HEK293 (cell line): ENCODE measurements around the gene SNTG2.

Experiments used
- CTCF ChIA-PET: fragments of 350-600 bp; formaldehyde crosslinking; extraction: SDS; loops from one replicate; lab custom pipeline; 2021; ENCODE audit warnings: antibody characterized with exemption; lab: Yijun Ruan, JAX
- POLR2A ChIA-PET: fragments of 300-600 bp; formaldehyde crosslinking; extraction: SDS; loops from one replicate; lab custom pipeline; 2020; ENCODE audit warnings: antibody characterized with exemption, inconsistent platforms; lab: Yijun Ruan, JAX
- H3K27ac ChIP-seq: fragments of 200-500 bp; sonication (Bioruptor generic); 2 replicates; pipeline ENCODE4 v1.5.1; 2014; ENCODE audit warnings: low read depth, low read length, control low read depth, inconsistent platforms; ENCODE audit errors: extremely low read depth
- H3K36me3 ChIP-seq, 2 experiments: fragments of 200-500 bp in 1 of 2; sonication (Bioruptor generic) in 1 of 2; 1 replicate in 1 of 2; 2 replicates in 1 of 2; pipeline ENCODE4 v1.5.1; 2014 to 2017; ENCODE audit warnings: inconsistent platforms in 2 of 2, low read length in 2 of 2; ENCODE audit not compliant: control insufficient read depth in 2 of 2, insufficient read depth in 1 of 2
- H3K4me1 ChIP-seq: fragments of 200-500 bp; sonication (Bioruptor generic); 2 replicates; pipeline ENCODE4 v1.5.1; 2014; ENCODE audit warnings: mild to moderate bottlenecking, low read length, inconsistent platforms; ENCODE audit not compliant: control insufficient read depth, insufficient read depth
- H3K4me3 ChIP-seq: 2 replicates; pipeline ENCODE4 v1.5.1; 2011; ENCODE audit warnings: low read depth, mild to moderate bottlenecking, control low read depth, low read length, moderate library complexity
- H3K9me3 ChIP-seq: fragments of 200-500 bp; sonication (Bioruptor generic); 2 replicates; pipeline ENCODE4 v1.5.1; 2014; ENCODE audit warnings: low read depth, low read length, inconsistent platforms; ENCODE audit not compliant: control insufficient read depth, insufficient read depth
- GLIS1 ChIP-seq: fragments of 450-650 bp; formaldehyde crosslinking; IDR thresholded peaks from 2 replicates; pipeline ENCODE4 v1.5.1; 2016; ENCODE audit warnings: missing biosample characterization, missing genetic modification characterization
- MZF1 ChIP-seq: fragments of 450-650 bp; formaldehyde crosslinking; IDR thresholded peaks from 2 replicates; pipeline ENCODE4 v1.5.1; 2017; ENCODE audit warnings: missing biosample characterization, missing genetic modification characterization, borderline replicate concordance
- YY2 ChIP-seq: fragments of 450-650 bp; formaldehyde crosslinking; IDR thresholded peaks from 2 replicates; pipeline ENCODE4 v1.5.1; 2016; ENCODE audit warnings: missing biosample characterization, missing genetic modification characterization
- ZBTB8A ChIP-seq: fragments of 450-650 bp; formaldehyde crosslinking; IDR thresholded peaks from 2 replicates; pipeline ENCODE4 v1.5.1; 2016; ENCODE audit warnings: missing biosample characterization, missing genetic modification characterization
- ZFP69B ChIP-seq: fragments of 450-650 bp; formaldehyde crosslinking; IDR thresholded peaks from 2 replicates; pipeline ENCODE4 v1.5.1; 2016; ENCODE audit warnings: missing biosample characterization, missing genetic modification characterization
- ZNF10 ChIP-seq: fragments of 450-650 bp; formaldehyde crosslinking; IDR thresholded peaks from 2 replicates; pipeline ENCODE4 v1.5.1; 2017; ENCODE audit warnings: missing biosample characterization, missing genetic modification characterization
- ZNF112 ChIP-seq: fragments of 450-650 bp; formaldehyde crosslinking; IDR thresholded peaks from 2 replicates; pipeline ENCODE4 v1.5.0; 2017; ENCODE audit warnings: missing biosample characterization, missing genetic modification characterization
- ZNF121 ChIP-seq: fragments of 450-650 bp; formaldehyde crosslinking; IDR thresholded peaks from 2 replicates; pipeline ENCODE4 v1.5.1; 2016; ENCODE audit warnings: missing biosample characterization, missing genetic modification characterization
- ZNF132 ChIP-seq: fragments of 450-650 bp; formaldehyde crosslinking; IDR thresholded peaks from 2 replicates; pipeline ENCODE4 v1.5.1; 2017; ENCODE audit warnings: missing biosample characterization, missing genetic modification characterization, borderline replicate concordance
- ZNF169 ChIP-seq: fragments of 450-650 bp; formaldehyde crosslinking; IDR thresholded peaks from 2 replicates; pipeline ENCODE4 v1.5.1; 2016; ENCODE audit warnings: missing biosample characterization, missing genetic modification characterization
- ZNF18 ChIP-seq: fragments of 450-650 bp; formaldehyde crosslinking; IDR thresholded peaks from 2 replicates; pipeline ENCODE4 v1.5.1; 2016; ENCODE audit warnings: missing biosample characterization, missing genetic modification characterization
- ZNF23 ChIP-seq: fragments of 450-650 bp; formaldehyde crosslinking; IDR thresholded peaks from 2 replicates; pipeline ENCODE4 v1.5.1; 2016; ENCODE audit warnings: missing biosample characterization, missing genetic modification characterization, borderline replicate concordance
- ZNF239 ChIP-seq: fragments of 450-650 bp; formaldehyde crosslinking; IDR thresholded peaks from 2 replicates; pipeline ENCODE4 v1.5.1; 2016; ENCODE audit warnings: missing biosample characterization, missing genetic modification characterization
- ZNF292 ChIP-seq: fragments of 450-650 bp; formaldehyde crosslinking; IDR thresholded peaks from 2 replicates; pipeline ENCODE4 v1.5.1; 2016; ENCODE audit warnings: low read depth, missing biosample characterization, missing genetic modification characterization, borderline replicate concordance
- ZNF423 ChIP-seq: fragments of 450-650 bp; formaldehyde crosslinking; IDR thresholded peaks from 2 replicates; pipeline ENCODE4 v1.5.1; 2016; ENCODE audit warnings: missing biosample characterization, missing genetic modification characterization
- ZNF510 ChIP-seq: fragments of 450-650 bp; formaldehyde crosslinking; IDR thresholded peaks from 2 replicates; pipeline ENCODE4 v1.5.1; 2018; ENCODE audit warnings: mild to moderate bottlenecking, missing genetic modification characterization, missing biosample characterization; ENCODE audit not compliant: insufficient replicate concordance
- ZNF529 ChIP-seq: fragments of 450-650 bp; formaldehyde crosslinking; IDR thresholded peaks from 2 replicates; pipeline ENCODE4 v1.5.1; 2017; ENCODE audit warnings: missing genetic modification characterization, missing biosample characterization; ENCODE audit not compliant: insufficient replicate concordance
- ZNF544 ChIP-seq: fragments of 450-650 bp; formaldehyde crosslinking; IDR thresholded peaks from 2 replicates; pipeline ENCODE4 v1.5.0; 2017; ENCODE audit warnings: missing biosample characterization, missing genetic modification characterization
- ZNF600 ChIP-seq: fragments of 450-650 bp; formaldehyde crosslinking; IDR thresholded peaks from 2 replicates; pipeline ENCODE4 v1.5.1; 2016; ENCODE audit warnings: missing biosample characterization, missing genetic modification characterization
- ZNF692 ChIP-seq: fragments of 450-650 bp; formaldehyde crosslinking; IDR thresholded peaks from 2 replicates; pipeline ENCODE4 v1.5.1; 2016; ENCODE audit warnings: missing biosample characterization, missing genetic modification characterization
- ZNF777 ChIP-seq: fragments of 450-650 bp; formaldehyde crosslinking; IDR thresholded peaks from 2 replicates; pipeline ENCODE4 v1.5.1; 2017; ENCODE audit warnings: missing biosample characterization, missing genetic modification characterization, borderline replicate concordance
- ZNF785 ChIP-seq: fragments of 450-650 bp; formaldehyde crosslinking; IDR thresholded peaks from 2 replicates; pipeline ENCODE4 v1.5.1; 2016; ENCODE audit warnings: missing biosample characterization, missing genetic modification characterization
- ZNF792 ChIP-seq: fragments of 450-650 bp; formaldehyde crosslinking; IDR thresholded peaks from 2 replicates; pipeline ENCODE4 v1.5.1; 2016; ENCODE audit warnings: missing biosample characterization, missing genetic modification characterization
- ZSCAN23 ChIP-seq: fragments of 450-650 bp; formaldehyde crosslinking; IDR thresholded peaks from 2 replicates; pipeline ENCODE4 v1.5.1; 2016; ENCODE audit warnings: missing biosample characterization, missing genetic modification characterization

SNTG2 gene

GRCh38 chr2:1246239-1246638 is 295.6 kb downstream of the SNTG2 start:
- no peak for TF ChIP-seq ZNF692 (tag by site-specific recombination)
- no peak for TF ChIP-seq ZNF239 (tag by site-specific recombination)
- no peak for TF ChIP-seq ZNF132
- no peak for TF ChIP-seq YY2 (tag by site-specific recombination)
- TF ChIP-seq ZBTB8A: no peak
- TF ChIP-seq ZNF292 (tag by site-specific recombination): no peak
- TF ChIP-seq GLIS1 (tag by site-specific recombination): no peak
- TF ChIP-seq ZNF510 (tag by site-specific recombination): no peak
- no peak for TF ChIP-seq ZNF544 (tag by site-specific recombination)
- TF ChIP-seq ZNF18 (tag by site-specific recombination): no peak
- no peak for TF ChIP-seq ZNF785 (tag by site-specific recombination)
- TF ChIP-seq ZNF23 (tag by site-specific recombination): no peak
- no peaks in the 10 kb centered on the region for H3K9me3 ChIP-seq
- ChIA-PET POLR2A (no interaction called here), CTCF (no interaction called here)
- H3K4me3 ChIP-seq: no peak overlapping the region
- no peaks in the 10 kb centered on the region for H3K36me3 ChIP-seq
- H3K4me1 ChIP-seq: no peaks in the 10 kb centered on the region
- no peak overlapping the region for H3K27ac ChIP-seq

- Histone ChIP-seq H3K27ac (no peak overlapping the region), H3K9me3 (no peaks in the 10 kb centered on the region), H3K4me3 (no peak overlapping the region), H3K36me3 (no peaks in the 10 kb centered on the region), H3K4me1 (no peaks in the 10 kb centered on the region)
- TF ChIP-seq ZNF600 (tag by site-specific recombination) (no peak), ZFP69B (no peak), ZNF792 (tag by site-specific recombination) (no peak), ZNF121 (tag by site-specific recombination) (no peak), ZNF423 (tag by site-specific recombination) (no peak), ZNF112 (tag by site-specific recombination) (no peak), ZNF10 (no peak), MZF1 (tag by site-specific recombination) (no peak), ZNF169 (tag by site-specific recombination) (no peak), ZSCAN23 (tag by site-specific recombination) (no peak), ZNF777 (tag by site-specific recombination) (no peak), ZNF529 (tag by site-specific recombination) (no peak)
- ChIA-PET CTCF (interaction anchor here (0.6 kb wide), 1 partner anchor 718 kb away, joined by 3 read pairs; no protein-coding TSS in a partner anchor), POLR2A (no interaction called here)
These were observed 296.3 kb downstream of the SNTG2 start for GRCh38 chr2:1246991-1247390.
